AG04450 (cell line): Measurements from ENCODE around the gene TPO. TPM values are rescaled to one million over a fixed set of nuclear protein-coding genes. Genes with fewer than 3 reads are reported as not detected.

Source experiments
- CTCF ChIA-PET: fragments of 300-600, 350-600 bp; formaldehyde crosslinking; extraction: SDS; loops from one replicate; lab custom pipeline; 2022; ENCODE audit warnings: antibody characterized with exemption, inconsistent platforms; lab: Charles Lee
- POLR2A ChIA-PET: fragments of 350-600 bp; formaldehyde crosslinking; extraction: SDS; loops from one replicate; lab custom pipeline; 2021; ENCODE audit warnings: antibody characterized with exemption, inconsistent platforms; lab: Yijun Ruan, JAX
- DNase-seq: peaks from one replicate; pipeline ENCODE4 v3.0.0-alpha.2; 2011; ENCODE audit warnings: low read depth, low spot score
- H3K27ac ChIP-seq: one replicate; pipeline ENCODE4 v1.5.1; 2012; ENCODE audit warnings: low read depth, low read length, control low read depth
- H3K27me3 ChIP-seq: one replicate; pipeline ENCODE4 v1.6.0; 2012; ENCODE audit warnings: low read length; ENCODE audit not compliant: control insufficient read depth, insufficient read depth
- H3K4me3 ChIP-seq: 2 replicates; pipeline ENCODE4 v1.5.1; 2011; ENCODE audit warnings: mild to moderate bottlenecking, low read depth, low read length, control low read depth
- H3K9me3 ChIP-seq: 2 replicates; pipeline ENCODE4 v1.5.1; 2012; ENCODE audit warnings: low read length; ENCODE audit not compliant: control insufficient read depth, insufficient read depth
- CTCF ChIP-seq: IDR thresholded peaks from 2 replicates; pipeline ENCODE4 v1.5.1; 2011; ENCODE audit warnings: low read depth, low read length, control low read depth, inconsistent platforms
- polyA plus RNA-seq: library from polyadenylated mRNA; depleted of rRNA; stranded (reverse); fragments of >200 nt; gene quantifications from 2 replicates; pipeline ENCODE4 v1.2.3, GENCODE V29; 2011

The TPO gene
- polyA plus RNA-seq, 1 experiment: not detected

GRCh38 chr2:1496359-1496821, 83.1 kb downstream of the TPO start:
- Histone ChIP-seq H3K27ac (no peak overlapping the region), H3K4me3 (no peak overlapping the region), H3K27me3 (no peaks in the 10 kb centered on the region), H3K9me3 (no peaks in the 10 kb centered on the region; the same call in 1 of the 2 replicates)
- ChIA-PET POLR2A (no interaction called here), CTCF (interaction anchor here (0.6 kb wide), 1 partner anchor 19 kb away, joined by 3 read pairs; no protein-coding TSS in a partner anchor)
- TF ChIP-seq CTCF: no peak
- no peak for DNase-seq

GRCh38 chr2:1497122-1497611, 83.9 kb downstream of the TPO start:
- DNase-seq: no peak
- no peak for TF ChIP-seq CTCF
- H3K9me3 ChIP-seq: no peaks in the 10 kb centered on the region; the same call in 1 of the 2 replicates
- no peak overlapping the region for H3K27ac ChIP-seq
- no peak overlapping the region for H3K4me3 ChIP-seq
- ChIA-PET CTCF (no interaction called here), POLR2A (no interaction called here)
- H3K27me3 ChIP-seq: no peaks in the 10 kb centered on the region

GRCh38 chr2:1498176-1498575, 84.9 kb downstream of the TPO start:
- CTCF ChIA-PET: no interaction called here
- no peak for DNase-seq
- H3K27ac ChIP-seq: no peak overlapping the region
- POLR2A ChIA-PET: no interaction called here
- H3K4me3 ChIP-seq: no peak overlapping the region
- H3K9me3 ChIP-seq: no peaks in the 10 kb centered on the region; the same call in 1 of the 2 replicates
- H3K27me3 ChIP-seq: no peaks in the 10 kb centered on the region
- no peak for TF ChIP-seq CTCF

- no peaks in the 10 kb centered on the region; the same call in 1 of the 2 replicates for H3K9me3 ChIP-seq
- ChIA-PET POLR2A (no interaction called here), CTCF (no interaction called here)
- no peak for TF ChIP-seq CTCF
- no peaks in the 10 kb centered on the region for H3K27me3 ChIP-seq
- no peak for DNase-seq
- H3K4me3 ChIP-seq: no peak overlapping the region
- no peak overlapping the region for H3K27ac ChIP-seq
Measured at GRCh38 chr2:1499033-1499795, 86.0 kb downstream of the TPO start.
